ENCODE results near the gene HTR5A.

- TF ChIP-seq, protein P1, sequence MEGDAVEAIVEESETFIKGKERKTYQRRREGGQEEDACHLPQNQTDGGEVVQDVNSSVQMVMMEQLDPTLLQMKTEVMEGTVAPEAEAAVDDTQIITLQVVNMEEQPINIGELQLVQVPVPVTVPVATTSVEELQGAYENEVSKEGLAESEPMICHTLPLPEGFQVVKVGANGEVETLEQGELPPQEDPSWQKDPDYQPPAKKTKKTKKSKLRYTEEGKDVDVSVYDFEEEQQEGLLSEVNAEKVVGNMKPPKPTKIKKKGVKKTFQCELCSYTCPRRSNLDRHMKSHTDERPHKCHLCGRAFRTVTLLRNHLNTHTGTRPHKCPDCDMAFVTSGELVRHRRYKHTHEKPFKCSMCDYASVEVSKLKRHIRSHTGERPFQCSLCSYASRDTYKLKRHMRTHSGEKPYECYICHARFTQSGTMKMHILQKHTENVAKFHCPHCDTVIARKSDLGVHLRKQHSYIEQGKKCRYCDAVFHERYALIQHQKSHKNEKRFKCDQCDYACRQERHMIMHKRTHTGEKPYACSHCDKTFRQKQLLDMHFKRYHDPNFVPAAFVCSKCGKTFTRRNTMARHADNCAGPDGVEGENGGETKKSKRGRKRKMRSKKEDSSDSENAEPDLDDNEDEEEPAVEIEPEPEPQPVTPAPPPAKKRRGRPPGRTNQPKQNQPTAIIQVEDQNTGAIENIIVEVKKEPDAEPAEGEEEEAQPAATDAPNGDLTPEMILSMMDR (conservative IDR thresholded peaks at IDR 0.05; ENCODE audit: low read depth in 2 of 2), result no peak
- TF ChIP-seq EZH2phosphoT487 (IDR thresholded peaks at IDR 0.05; ENCODE audit: unreplicated experiment) (no peak), EZH2 (IDR thresholded peaks at IDR 0.05; ENCODE audit: low read depth, unreplicated experiment) (no peak), POLR2AphosphoS5 (IDR thresholded peaks at IDR 0.05; ENCODE audit: low read depth) (no peak), JUNB (IDR thresholded peaks at IDR 0.05; ENCODE audit: unreplicated experiment) (no peak), CREB1 (CRISPR knock-in tag; IDR thresholded peaks at IDR 0.05; ENCODE audit: low read depth) (peak; percentile 87), ZNF114 (CRISPR knock-in tag; IDR thresholded peaks at IDR 0.05) (peak; percentile 100)
- TF ChIP-seq, protein P2, sequence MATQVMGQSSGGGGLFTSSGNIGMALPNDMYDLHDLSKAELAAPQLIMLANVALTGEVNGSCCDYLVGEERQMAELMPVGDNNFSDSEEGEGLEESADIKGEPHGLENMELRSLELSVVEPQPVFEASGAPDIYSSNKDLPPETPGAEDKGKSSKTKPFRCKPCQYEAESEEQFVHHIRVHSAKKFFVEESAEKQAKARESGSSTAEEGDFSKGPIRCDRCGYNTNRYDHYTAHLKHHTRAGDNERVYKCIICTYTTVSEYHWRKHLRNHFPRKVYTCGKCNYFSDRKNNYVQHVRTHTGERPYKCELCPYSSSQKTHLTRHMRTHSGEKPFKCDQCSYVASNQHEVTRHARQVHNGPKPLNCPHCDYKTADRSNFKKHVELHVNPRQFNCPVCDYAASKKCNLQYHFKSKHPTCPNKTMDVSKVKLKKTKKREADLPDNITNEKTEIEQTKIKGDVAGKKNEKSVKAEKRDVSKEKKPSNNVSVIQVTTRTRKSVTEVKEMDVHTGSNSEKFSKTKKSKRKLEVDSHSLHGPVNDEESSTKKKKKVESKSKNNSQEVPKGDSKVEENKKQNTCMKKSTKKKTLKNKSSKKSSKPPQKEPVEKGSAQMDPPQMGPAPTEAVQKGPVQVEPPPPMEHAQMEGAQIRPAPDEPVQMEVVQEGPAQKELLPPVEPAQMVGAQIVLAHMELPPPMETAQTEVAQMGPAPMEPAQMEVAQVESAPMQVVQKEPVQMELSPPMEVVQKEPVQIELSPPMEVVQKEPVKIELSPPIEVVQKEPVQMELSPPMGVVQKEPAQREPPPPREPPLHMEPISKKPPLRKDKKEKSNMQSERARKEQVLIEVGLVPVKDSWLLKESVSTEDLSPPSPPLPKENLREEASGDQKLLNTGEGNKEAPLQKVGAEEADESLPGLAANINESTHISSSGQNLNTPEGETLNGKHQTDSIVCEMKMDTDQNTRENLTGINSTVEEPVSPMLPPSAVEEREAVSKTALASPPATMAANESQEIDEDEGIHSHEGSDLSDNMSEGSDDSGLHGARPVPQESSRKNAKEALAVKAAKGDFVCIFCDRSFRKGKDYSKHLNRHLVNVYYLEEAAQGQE (IDR thresholded peaks at IDR 0.05; ENCODE audit: unreplicated experiment), result peak; percentile 99
- TF ChIP-seq, protein P3, sequence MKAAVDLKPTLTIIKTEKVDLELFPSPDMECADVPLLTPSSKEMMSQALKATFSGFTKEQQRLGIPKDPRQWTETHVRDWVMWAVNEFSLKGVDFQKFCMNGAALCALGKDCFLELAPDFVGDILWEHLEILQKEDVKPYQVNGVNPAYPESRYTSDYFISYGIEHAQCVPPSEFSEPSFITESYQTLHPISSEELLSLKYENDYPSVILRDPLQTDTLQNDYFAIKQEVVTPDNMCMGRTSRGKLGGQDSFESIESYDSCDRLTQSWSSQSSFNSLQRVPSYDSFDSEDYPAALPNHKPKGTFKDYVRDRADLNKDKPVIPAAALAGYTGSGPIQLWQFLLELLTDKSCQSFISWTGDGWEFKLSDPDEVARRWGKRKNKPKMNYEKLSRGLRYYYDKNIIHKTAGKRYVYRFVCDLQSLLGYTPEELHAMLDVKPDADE (IDR thresholded peaks at IDR 0.05), result no peak
Observed at GRCh38 chr7:155069992-155070751, at the start of gene HTR5A.

Measured in GM23338 (cell line).